ENCODE results near the gene FRMD1. TPM values are rescaled to one million over a fixed set of nuclear protein-coding genes. Genes with fewer than 3 reads are reported as not detected.

The FRMD1 gene
- total RNA-seq, 2 experiments from 2014 or later, result not detected

- no peak overlapping the region for H3K27ac Mint-ChIP-seq
Observed at GRCh38 chr6:168124158-168124557, 45.1 kb upstream of the FRMD1 start.

GRCh38 chr6:168123165-168123911 is 44.3 kb upstream of the FRMD1 start:
- no peak overlapping the region for H3K4me3 Mint-ChIP-seq
- intact Hi-C loops (cut with DNase I, micrococcal nuclease), result no loop called here
- CTCF ChIA-PET, result no interaction called here
- no peak for TF ChIP-seq CTCF (IDR thresholded peaks at IDR 0.05)
- no peak for ATAC-seq (ENCODE audit: poor library complexity)
- Histone ChIP-seq H3K27ac (ENCODE audit: low read depth in 1 of 2, low read length in 2 of 2) (no peak overlapping the region), H3K36me3 (ENCODE audit: insufficient read depth, low read length) (no peaks in the 10 kb centered on the region), H3K4me1 (ENCODE audit: insufficient read depth, low read length) (no peaks in the 10 kb centered on the region), H3K27me3 (ENCODE audit: control insufficient read depth in 1 of 2, insufficient read depth in 2 of 2, low read length in 2 of 2) (no peaks in the 10 kb centered on the region), H3K9me3 (ENCODE audit: control insufficient read depth in 1 of 2, insufficient read depth in 1 of 2, low read length in 2 of 2) (peaks cover 0 to 25% of the 10 kb centered on the region in 2 experiments), H3K4me3 (ENCODE audit: low read length) (no peak overlapping the region)
- no peaks in the 10 kb centered on the region for H3K36me3 Mint-ChIP-seq (ENCODE audit: low read depth)
- peaks cover 2% of the 10 kb centered on the region for H3K9me3 Mint-ChIP-seq
- POLR2A ChIA-PET, result no interaction called here
- DNase-seq, result peak in 1 of 14 experiments; percentile 16
- no peaks in the 10 kb centered on the region for H3K27me3 Mint-ChIP-seq
- H3K4me1 Mint-ChIP-seq (ENCODE audit: low read depth), result no peaks in the 10 kb centered on the region
- H3K27ac Mint-ChIP-seq, result no peak overlapping the region

More at GRCh38 chr6:168124158-168124557, 45.1 kb upstream of the FRMD1 start:
- H3K4me3 Mint-ChIP-seq, result no peak overlapping the region
- Histone ChIP-seq H3K27me3 (ENCODE audit: control insufficient read depth in 1 of 2, insufficient read depth in 2 of 2, low read length in 2 of 2) (no peaks in the 10 kb centered on the region), H3K4me1 (ENCODE audit: insufficient read depth, low read length) (no peaks in the 10 kb centered on the region), H3K9me3 (ENCODE audit: control insufficient read depth in 1 of 2, insufficient read depth in 1 of 2, low read length in 2 of 2) (peaks cover 0 to 21% of the 10 kb centered on the region in 2 experiments), H3K27ac (ENCODE audit: low read depth in 1 of 2, low read length in 2 of 2) (no peak overlapping the region), H3K36me3 (ENCODE audit: insufficient read depth, low read length) (no peaks in the 10 kb centered on the region), H3K4me3 (ENCODE audit: low read length) (no peak overlapping the region)
- ATAC-seq (ENCODE audit: poor library complexity) (no peak), DNase-seq (no peak)
- intact Hi-C loops (cut with DNase I, micrococcal nuclease), result no loop called here
- ChIA-PET POLR2A (no interaction called here), CTCF (no interaction called here)
- no peaks in the 10 kb centered on the region for H3K36me3 Mint-ChIP-seq (ENCODE audit: low read depth)
- TF ChIP-seq CTCF (IDR thresholded peaks at IDR 0.05), result no peak
- no peaks in the 10 kb centered on the region for H3K9me3 Mint-ChIP-seq
- H3K4me1 Mint-ChIP-seq (ENCODE audit: low read depth), result no peaks in the 10 kb centered on the region
- H3K27me3 Mint-ChIP-seq, result no peaks in the 10 kb centered on the region

GRCh38 chr6:168122521-168122920 is 43.5 kb upstream of the FRMD1 start:
- Mint-ChIP-seq H3K36me3 (ENCODE audit: low read depth) (no peaks in the 10 kb centered on the region), H3K9me3 (peaks cover 3% of the 10 kb centered on the region), H3K27ac (no peak overlapping the region), H3K4me3 (no peak overlapping the region), H3K27me3 (no peaks in the 10 kb centered on the region), H3K4me1 (ENCODE audit: low read depth) (no peaks in the 10 kb centered on the region)
- DNase-seq, result peak in 1 of 14 experiments; percentile 8
- H3K27ac ChIP-seq (ENCODE audit: low read depth in 1 of 2, low read length in 2 of 2), result no peak overlapping the region
- no peak for TF ChIP-seq CTCF (IDR thresholded peaks at IDR 0.05)
- no peaks in the 10 kb centered on the region for H3K36me3 ChIP-seq (ENCODE audit: insufficient read depth, low read length)
- H3K27me3 ChIP-seq (ENCODE audit: control insufficient read depth in 1 of 2, insufficient read depth in 2 of 2, low read length in 2 of 2), result no peaks in the 10 kb centered on the region
- ChIA-PET POLR2A (no interaction called here), CTCF (no interaction called here)
- no peak overlapping the region for H3K4me3 ChIP-seq (ENCODE audit: low read length)
- ATAC-seq (ENCODE audit: poor library complexity), result no peak
- intact Hi-C loops (cut with DNase I, micrococcal nuclease), result no loop called here
- peaks cover 0 to 25% of the 10 kb centered on the region in 2 experiments for H3K9me3 ChIP-seq (ENCODE audit: control insufficient read depth in 1 of 2, insufficient read depth in 1 of 2, low read length in 2 of 2)
- no peaks in the 10 kb centered on the region for H3K4me1 ChIP-seq (ENCODE audit: insufficient read depth, low read length)

Data from CD4-positive, alpha-beta T cell (primary cell).